ENCODE data around the gene MAP4K3. TPM values are rescaled to one million over a fixed set of nuclear protein-coding genes. Genes with fewer than 3 reads are reported as not detected.

The MAP4K3 gene
- 1 to 10 TPM; 6.4 to 6.7 TPM for total RNA-seq

GRCh38 chr2:39436592-39437521, at the start of gene MAP4K3:
Gene MAP4K3, minus strand, starts transcription at chr2:39437285. Its CDS starts 298 bp downstream, at chr2:39436987.
- H3K36me3 Mint-ChIP-seq, result peaks cover 7% of the 10 kb centered on the region
- no peaks in the 10 kb centered on the region for H3K9me3 Mint-ChIP-seq
- peak within 1 kb of the TSS; percentile 87 for H3K27ac Mint-ChIP-seq
- H3K4me3 Mint-ChIP-seq, result peak within 1 kb of the TSS; percentile 89
- H3K4me1 Mint-ChIP-seq, result peaks cover 45% of the 10 kb centered on the region
- no peaks in the 10 kb centered on the region for H3K27me3 Mint-ChIP-seq
- peak; percentile 87 for DNase-seq

DNA sequence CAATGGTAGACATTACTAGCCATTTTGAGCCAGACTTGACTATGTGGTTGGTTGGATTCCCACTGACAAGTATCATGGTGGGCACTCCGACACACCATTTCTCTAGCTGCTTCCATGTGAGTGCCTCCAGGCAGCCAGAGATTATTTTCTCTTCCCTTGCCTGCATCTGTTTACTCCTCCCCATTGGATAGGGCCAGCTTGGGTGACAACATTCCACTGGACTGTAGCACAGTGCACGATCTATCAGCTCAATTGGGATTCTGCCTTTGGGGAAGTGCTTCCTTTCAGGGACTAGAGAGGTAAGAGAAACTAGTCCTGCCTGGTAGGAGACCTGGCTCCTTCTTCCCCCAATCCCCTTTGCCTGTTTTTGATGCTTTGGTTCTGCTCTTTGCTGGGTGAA, 49.0 kb upstream of the MAP4K3 start:
- peaks cover 2% of the 10 kb centered on the region for H3K4me1 Mint-ChIP-seq
- peaks cover 6% of the 10 kb centered on the region for H3K36me3 Mint-ChIP-seq
- DNase-seq, result no peak
- no peak overlapping the region for H3K4me3 Mint-ChIP-seq
- no peaks in the 10 kb centered on the region for H3K9me3 Mint-ChIP-seq
- H3K27ac Mint-ChIP-seq, result no peak overlapping the region
- H3K27me3 Mint-ChIP-seq, result no peaks in the 10 kb centered on the region

DNA sequence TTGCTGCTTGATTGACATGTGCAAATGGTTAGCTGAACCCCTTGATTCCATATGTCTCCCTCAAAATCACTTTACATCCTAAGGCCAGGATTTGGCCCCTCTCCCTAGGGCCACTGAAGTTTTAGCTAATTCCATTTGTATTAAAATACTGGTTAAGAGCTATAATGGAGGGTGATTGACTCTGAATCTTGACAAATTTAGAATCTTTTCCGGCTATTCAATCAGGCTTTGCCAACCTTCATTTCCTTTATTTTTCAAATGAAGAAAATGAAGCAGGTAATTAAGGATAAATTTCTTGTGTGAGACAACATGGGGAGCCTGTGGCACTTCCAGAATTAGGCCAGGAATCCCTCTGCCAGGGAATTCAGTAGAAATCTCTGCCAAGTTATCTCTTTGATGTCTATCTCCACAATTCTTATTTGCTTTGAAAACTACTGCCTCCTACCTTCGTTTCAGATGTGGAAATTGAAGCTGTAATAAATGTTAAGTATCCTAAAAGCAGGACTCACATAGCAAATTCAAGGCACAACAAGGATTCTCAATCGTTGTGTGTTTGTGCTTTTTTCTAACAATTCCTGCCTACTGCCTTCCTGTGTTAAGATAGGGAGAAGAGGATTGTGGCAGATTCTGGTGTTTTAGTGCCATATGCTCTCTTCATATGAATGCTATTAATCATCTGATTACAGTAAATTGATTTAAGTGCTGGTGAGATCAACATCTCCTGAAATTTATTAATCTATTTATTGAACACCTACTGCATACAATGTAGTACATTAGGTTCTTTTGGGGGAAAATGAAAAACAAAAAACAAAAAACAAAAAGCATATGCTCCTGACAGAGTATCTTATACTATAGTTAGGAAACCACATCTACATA, 47.8 kb upstream of the MAP4K3 start:
- Mint-ChIP-seq H3K4me1 (peaks cover 2% of the 10 kb centered on the region), H3K27ac (no peak overlapping the region), H3K4me3 (no peak overlapping the region), H3K9me3 (no peaks in the 10 kb centered on the region), H3K36me3 (peaks cover 4% of the 10 kb centered on the region), H3K27me3 (no peaks in the 10 kb centered on the region)
- DNase-seq, result no peak

DNA sequence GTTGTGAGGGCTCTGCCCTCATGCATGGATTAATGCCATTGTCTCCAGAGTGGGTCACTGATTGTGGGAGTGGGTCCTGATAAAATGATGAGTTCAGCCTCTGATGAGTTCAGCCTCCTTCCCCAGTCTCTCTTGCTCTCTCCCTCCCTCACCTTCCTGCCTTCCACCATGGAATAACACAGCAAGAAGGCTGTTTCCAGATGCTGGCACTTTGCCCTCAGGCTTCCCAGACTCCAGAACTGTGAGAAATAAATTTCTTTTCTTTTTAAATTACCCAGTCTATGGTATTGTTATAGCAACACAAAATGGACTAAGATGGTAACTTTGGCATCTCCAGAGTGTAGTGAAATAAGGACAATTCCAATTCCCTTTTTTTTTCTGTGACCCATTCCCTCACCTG, 47.1 kb upstream of the MAP4K3 start:
- Mint-ChIP-seq H3K9me3 (no peaks in the 10 kb centered on the region), H3K27ac (no peak overlapping the region), H3K4me3 (no peak overlapping the region), H3K4me1 (peaks cover 2% of the 10 kb centered on the region), H3K36me3 (peaks cover 3% of the 10 kb centered on the region), H3K27me3 (no peaks in the 10 kb centered on the region)
- DNase-seq, result no peak

- H3K27ac Mint-ChIP-seq, result no peak overlapping the region
- DNase-seq, result no peak
- no peak overlapping the region for H3K4me3 Mint-ChIP-seq
- no peaks in the 10 kb centered on the region for H3K27me3 Mint-ChIP-seq
- peaks cover 5% of the 10 kb centered on the region for H3K4me1 Mint-ChIP-seq
- peaks cover 2% of the 10 kb centered on the region for H3K36me3 Mint-ChIP-seq
- H3K9me3 Mint-ChIP-seq, result no peaks in the 10 kb centered on the region
Observed at GRCh38 chr2:39483534-39483933, 46.4 kb upstream of the MAP4K3 start.

DNA sequence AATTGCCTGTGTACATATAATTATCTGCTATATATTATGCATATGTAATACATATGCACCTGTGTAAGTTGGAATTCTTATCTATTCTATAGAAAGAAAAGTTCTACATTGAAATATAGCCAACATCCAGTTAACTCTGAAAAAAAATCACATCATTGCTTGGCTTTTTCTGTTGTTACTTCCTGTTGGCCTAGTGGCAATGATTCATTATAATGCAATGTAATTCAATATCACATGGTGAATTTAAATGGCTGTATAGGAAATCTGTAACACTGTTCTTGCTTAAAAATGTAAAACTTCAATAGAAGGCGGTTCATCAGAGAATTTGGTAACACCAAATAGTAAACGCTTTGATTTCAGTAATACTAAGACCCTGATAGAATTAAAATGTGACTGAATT, 44.5 kb upstream of the MAP4K3 start:
- no peak overlapping the region for H3K4me3 Mint-ChIP-seq
- peaks cover 21% of the 10 kb centered on the region for H3K36me3 Mint-ChIP-seq
- peaks cover 12% of the 10 kb centered on the region for H3K9me3 Mint-ChIP-seq
- H3K27me3 Mint-ChIP-seq, result no peaks in the 10 kb centered on the region
- H3K4me1 Mint-ChIP-seq, result peaks cover 5% of the 10 kb centered on the region
- no peak overlapping the region for H3K27ac Mint-ChIP-seq
- no peak for DNase-seq

- Mint-ChIP-seq H3K9me3 (peaks cover 13% of the 10 kb centered on the region), H3K27me3 (no peaks in the 10 kb centered on the region), H3K4me3 (no peak overlapping the region), H3K36me3 (peaks cover 28% of the 10 kb centered on the region), H3K27ac (no peak overlapping the region), H3K4me1 (peaks cover 8% of the 10 kb centered on the region)
- no peak for DNase-seq
Observed at GRCh38 chr2:39479696-39480095, 42.6 kb upstream of the MAP4K3 start.

- peaks cover 13% of the 10 kb centered on the region for H3K9me3 Mint-ChIP-seq
- no peak for DNase-seq
- no peak overlapping the region for H3K27ac Mint-ChIP-seq
- H3K4me1 Mint-ChIP-seq, result peaks cover 8% of the 10 kb centered on the region
- peaks cover 28% of the 10 kb centered on the region for H3K36me3 Mint-ChIP-seq
- H3K27me3 Mint-ChIP-seq, result no peaks in the 10 kb centered on the region
- no peak overlapping the region for H3K4me3 Mint-ChIP-seq
Observed at GRCh38 chr2:39479053-39479670, 42.1 kb upstream of the MAP4K3 start.

DNA sequence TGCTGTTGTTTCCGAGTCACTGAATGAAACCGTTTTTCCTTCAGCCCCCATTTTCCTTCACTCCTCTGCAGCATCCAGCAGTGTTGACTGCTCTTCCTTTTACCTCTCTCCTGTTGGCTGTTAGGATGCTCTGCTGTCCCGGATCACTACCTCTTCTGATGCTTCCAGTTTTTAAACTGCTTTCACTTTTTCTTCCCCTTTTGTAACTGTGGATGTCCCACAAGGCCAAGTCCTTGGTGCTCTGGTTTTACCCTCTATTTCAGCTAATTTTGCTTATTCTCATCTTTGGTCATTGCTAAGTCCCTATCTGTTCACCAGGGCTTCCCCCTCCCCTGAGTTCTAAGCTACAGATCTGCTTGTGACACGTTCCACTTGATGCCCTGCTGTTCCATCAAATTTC, 39.4 kb upstream of the MAP4K3 start:
- Mint-ChIP-seq H3K27me3 (no peaks in the 10 kb centered on the region), H3K4me1 (peaks cover 5% of the 10 kb centered on the region), H3K9me3 (peaks cover 13% of the 10 kb centered on the region), H3K4me3 (no peak overlapping the region), H3K36me3 (peaks cover 28% of the 10 kb centered on the region), H3K27ac (no peak overlapping the region)
- DNase-seq, result no peak

DNA sequence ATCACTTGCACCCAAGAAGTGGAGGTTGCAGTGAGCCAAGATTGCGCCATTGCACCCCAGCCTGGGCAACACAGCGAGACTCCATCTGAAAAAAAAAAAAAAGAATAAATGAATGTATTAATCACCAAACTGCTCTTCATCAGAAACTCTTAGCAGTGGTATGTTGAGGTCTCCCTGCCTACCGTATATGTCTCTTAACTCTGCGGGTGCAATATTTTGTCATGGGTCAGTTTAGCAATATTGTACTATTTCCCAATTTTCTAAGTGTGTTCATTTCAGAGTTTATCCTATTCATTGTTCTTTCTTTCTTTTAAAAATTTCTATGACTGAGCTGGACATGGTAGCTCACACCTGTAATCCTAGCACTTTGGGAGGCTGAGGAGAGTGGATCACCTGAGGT, 37.9 kb upstream of the MAP4K3 start:
- no peaks in the 10 kb centered on the region for H3K27me3 Mint-ChIP-seq
- no peak overlapping the region for H3K4me3 Mint-ChIP-seq
- peaks cover 8% of the 10 kb centered on the region for H3K4me1 Mint-ChIP-seq
- H3K27ac Mint-ChIP-seq, result no peak overlapping the region
- peaks cover 28% of the 10 kb centered on the region for H3K36me3 Mint-ChIP-seq
- no peak for DNase-seq
- peaks cover 13% of the 10 kb centered on the region for H3K9me3 Mint-ChIP-seq

- Mint-ChIP-seq H3K36me3 (peaks cover 2% of the 10 kb centered on the region), H3K27me3 (no peaks in the 10 kb centered on the region), H3K4me1 (peaks cover 22% of the 10 kb centered on the region), H3K27ac (no peak overlapping the region), H3K9me3 (no peaks in the 10 kb centered on the region), H3K4me3 (no peak overlapping the region)
- no peak for DNase-seq
Observed at GRCh38 chr2:39470580-39470979, 33.5 kb upstream of the MAP4K3 start.

- Mint-ChIP-seq H3K4me1 (peaks cover 22% of the 10 kb centered on the region), H3K4me3 (no peak overlapping the region), H3K36me3 (peaks cover 2% of the 10 kb centered on the region), H3K27ac (no peak overlapping the region), H3K9me3 (no peaks in the 10 kb centered on the region), H3K27me3 (no peaks in the 10 kb centered on the region)
- no peak for DNase-seq
Observed at GRCh38 chr2:39469807-39470206, 32.7 kb upstream of the MAP4K3 start.

DNA sequence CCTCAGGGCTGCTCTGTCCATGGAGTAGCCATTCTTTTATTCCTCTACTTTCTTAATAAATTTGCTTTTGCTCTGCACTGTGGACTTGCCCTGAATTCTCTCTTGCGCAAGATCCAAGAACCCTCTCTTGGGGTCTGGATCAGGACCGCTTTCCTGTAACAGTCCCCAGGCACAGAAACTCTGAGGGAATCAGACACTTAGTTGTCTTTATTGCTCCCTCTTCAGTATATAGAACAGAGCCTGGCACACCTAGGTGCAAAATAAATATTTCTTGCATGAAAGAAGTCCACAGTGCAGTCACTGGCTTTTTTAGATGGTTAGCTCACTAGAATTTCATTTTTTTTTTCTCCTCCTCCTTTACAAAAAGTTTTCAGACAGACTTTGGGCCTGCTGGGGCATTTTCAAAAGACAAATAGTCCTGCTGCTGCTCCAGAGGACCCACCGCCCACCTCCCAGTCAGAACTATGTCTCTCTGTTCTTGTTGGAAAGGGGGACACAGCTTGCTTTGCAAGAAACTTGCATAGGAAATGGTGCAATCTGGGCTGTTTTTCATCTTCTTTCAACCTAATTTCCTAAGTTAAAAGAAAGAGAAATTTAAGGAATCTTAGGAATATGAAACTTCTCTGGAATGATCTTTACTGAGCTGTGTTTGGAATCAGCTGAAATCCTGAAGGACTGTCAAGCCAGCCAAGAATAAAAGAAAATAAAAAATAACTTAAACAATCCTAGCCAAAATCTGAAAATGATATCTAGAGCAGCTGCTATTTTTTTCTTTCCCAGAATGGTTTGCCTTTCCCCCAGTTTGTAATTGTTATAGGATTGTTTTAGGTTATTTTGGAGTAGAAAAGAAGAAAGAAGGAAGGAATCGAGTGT, 31.7 kb upstream of the MAP4K3 start:
- DNase-seq, result no peak
- Mint-ChIP-seq H3K36me3 (peaks cover 2% of the 10 kb centered on the region), H3K4me1 (peaks cover 22% of the 10 kb centered on the region), H3K4me3 (no peak overlapping the region), H3K27ac (peak overlapping the region; percentile 21), H3K27me3 (no peaks in the 10 kb centered on the region), H3K9me3 (no peaks in the 10 kb centered on the region)

DNA sequence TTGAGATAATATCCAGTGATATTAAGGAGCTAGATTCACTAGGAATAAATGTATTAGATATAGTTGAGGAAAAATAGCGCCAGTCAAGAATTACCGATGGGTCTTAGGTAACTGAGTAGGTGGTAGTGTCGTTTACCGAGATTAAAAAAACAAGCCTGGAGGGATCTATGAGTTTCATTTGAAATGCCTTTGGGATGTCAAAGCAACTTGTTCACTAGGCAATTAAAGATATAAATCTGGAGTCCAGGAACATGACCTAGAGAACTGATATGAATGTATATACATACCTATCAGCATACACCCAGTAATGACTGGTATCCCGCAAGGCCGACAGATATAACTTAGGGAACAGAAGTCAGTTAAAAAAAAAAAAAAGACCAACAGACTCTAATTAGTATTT, 29.2 kb upstream of the MAP4K3 start:
- H3K4me3 Mint-ChIP-seq, result no peak overlapping the region
- no peaks in the 10 kb centered on the region for H3K27me3 Mint-ChIP-seq
- DNase-seq, result no peak
- H3K9me3 Mint-ChIP-seq, result no peaks in the 10 kb centered on the region
- H3K36me3 Mint-ChIP-seq, result peaks cover 2% of the 10 kb centered on the region
- H3K4me1 Mint-ChIP-seq, result peaks cover 22% of the 10 kb centered on the region
- no peak overlapping the region for H3K27ac Mint-ChIP-seq
